ENCODE data around the gene PBX1. TPM values are rescaled to one million over a fixed set of nuclear protein-coding genes. Genes with fewer than 3 reads are reported as not detected.

Gene PBX1
- total RNA-seq, 4 donors from 2014 or later = 15.2 to 48.6 (median 23.5) TPM

DNA sequence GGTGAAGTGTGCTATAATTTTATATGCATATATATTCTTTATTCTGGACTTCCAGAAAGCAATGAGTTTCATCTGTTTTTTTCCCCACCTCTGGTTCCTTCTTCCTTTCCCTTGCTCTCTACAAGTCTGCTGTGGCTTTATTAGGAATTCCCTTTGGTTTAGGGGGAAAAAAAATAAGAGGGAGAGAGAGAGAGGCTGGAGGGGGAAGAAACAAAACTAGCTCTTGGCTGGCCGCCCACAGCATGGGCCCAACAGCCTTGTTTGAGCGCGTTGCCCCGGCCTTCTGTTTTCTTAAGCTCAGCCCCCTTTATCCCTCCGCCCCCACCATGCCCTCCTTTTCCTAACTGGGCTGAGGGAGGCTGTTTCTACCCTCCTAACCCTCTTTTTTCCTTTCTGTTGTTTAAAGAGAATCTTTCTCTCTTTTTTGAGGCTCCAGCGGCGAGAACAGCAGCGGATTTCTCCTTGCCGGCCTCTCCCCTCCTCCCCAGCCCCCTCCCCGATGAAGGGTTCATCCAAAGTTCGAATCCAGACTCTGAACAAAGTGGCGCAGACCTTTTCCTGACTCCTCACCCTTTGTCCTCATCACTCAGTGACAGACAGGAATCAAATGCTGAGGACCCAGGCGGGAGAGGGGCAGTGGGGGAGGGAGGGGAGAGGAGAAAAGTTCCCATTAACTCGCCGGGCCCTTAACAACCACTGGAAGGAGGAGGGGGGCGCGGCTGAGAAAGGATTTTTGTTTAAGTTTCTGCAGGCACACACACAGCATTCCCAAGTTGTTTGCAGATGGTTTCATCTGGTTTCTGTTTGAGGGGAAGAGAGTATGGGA is 29.7 kb downstream of the PBX1 start:
- DNase-seq = no peak

DNA sequence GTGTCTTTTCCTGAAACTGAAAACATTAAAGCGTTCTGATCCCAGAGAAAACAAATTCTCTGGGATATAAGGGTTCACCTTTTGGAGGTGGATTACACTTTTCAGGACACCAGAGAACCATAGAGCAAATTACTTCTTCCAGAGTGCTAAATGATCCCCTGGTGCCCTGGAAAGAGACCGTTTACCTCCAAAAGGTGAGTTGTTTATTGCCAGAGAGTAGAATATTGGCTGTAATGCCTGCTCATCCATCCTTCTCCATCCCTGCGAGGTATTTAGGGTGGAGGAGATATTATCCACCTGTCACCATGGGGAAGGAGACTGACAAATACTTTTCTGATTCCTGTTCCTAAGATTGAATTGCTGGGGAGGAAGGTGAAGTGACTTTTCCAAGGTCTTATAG is 30.4 kb downstream of the PBX1 start:
- Histone ChIP-seq H3K4me1 (peaks cover 5 to 73% (median 6%) of the 10 kb centered on the region in 3 donors), H3K4me3 (peak overlapping the region in 3 of 4 donors; percentile 30 to 43 (median 32)), H3K9me3 (no peaks in the 10 kb centered on the region), H3K27ac (peak overlapping the region; percentile 51 to 85 (median 80)), H3K27me3 (no peaks in the 10 kb centered on the region), H3K36me3 (peaks cover 0 to 22% (median 0%) of the 10 kb centered on the region in 3 donors)
- intact Hi-C loops (cut with DNase I) = no loop called here
- WGBS, 2 donors = 37 to 53% methylated on average over 3 of the region's 3 CpGs
- DNase-seq = no peak
- TF ChIP-seq, protein P1, sequence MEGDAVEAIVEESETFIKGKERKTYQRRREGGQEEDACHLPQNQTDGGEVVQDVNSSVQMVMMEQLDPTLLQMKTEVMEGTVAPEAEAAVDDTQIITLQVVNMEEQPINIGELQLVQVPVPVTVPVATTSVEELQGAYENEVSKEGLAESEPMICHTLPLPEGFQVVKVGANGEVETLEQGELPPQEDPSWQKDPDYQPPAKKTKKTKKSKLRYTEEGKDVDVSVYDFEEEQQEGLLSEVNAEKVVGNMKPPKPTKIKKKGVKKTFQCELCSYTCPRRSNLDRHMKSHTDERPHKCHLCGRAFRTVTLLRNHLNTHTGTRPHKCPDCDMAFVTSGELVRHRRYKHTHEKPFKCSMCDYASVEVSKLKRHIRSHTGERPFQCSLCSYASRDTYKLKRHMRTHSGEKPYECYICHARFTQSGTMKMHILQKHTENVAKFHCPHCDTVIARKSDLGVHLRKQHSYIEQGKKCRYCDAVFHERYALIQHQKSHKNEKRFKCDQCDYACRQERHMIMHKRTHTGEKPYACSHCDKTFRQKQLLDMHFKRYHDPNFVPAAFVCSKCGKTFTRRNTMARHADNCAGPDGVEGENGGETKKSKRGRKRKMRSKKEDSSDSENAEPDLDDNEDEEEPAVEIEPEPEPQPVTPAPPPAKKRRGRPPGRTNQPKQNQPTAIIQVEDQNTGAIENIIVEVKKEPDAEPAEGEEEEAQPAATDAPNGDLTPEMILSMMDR (IDR thresholded peaks at IDR 0.05) = no peak
- no peak for TF ChIP-seq POLR2A (IDR thresholded peaks at IDR 0.05)

More for the DNA sequence above, 29.7 kb downstream of the PBX1 start:
- Histone ChIP-seq H3K36me3 (peaks cover 0 to 18% (median 0%) of the 10 kb centered on the region in 3 donors), H3K4me1 (peaks cover 5 to 75% (median 6%) of the 10 kb centered on the region in 3 donors), H3K27me3 (no peaks in the 10 kb centered on the region), H3K27ac (peak overlapping the region; percentile 51 to 85 (median 80)), H3K4me3 (peak overlapping the region in 3 of 4 donors; percentile 30 to 43 (median 32)), H3K9me3 (no peaks in the 10 kb centered on the region)
- intact Hi-C loops (cut with DNase I) = no loop called here
- TF ChIP-seq, protein P1 (IDR thresholded peaks at IDR 0.05) = no peak
- no peak for TF ChIP-seq POLR2A (IDR thresholded peaks at IDR 0.05)
- 30 to 42% methylated on average over 13 to 16 of the region's 17 CpGs for WGBS, 2 donors

DNA sequence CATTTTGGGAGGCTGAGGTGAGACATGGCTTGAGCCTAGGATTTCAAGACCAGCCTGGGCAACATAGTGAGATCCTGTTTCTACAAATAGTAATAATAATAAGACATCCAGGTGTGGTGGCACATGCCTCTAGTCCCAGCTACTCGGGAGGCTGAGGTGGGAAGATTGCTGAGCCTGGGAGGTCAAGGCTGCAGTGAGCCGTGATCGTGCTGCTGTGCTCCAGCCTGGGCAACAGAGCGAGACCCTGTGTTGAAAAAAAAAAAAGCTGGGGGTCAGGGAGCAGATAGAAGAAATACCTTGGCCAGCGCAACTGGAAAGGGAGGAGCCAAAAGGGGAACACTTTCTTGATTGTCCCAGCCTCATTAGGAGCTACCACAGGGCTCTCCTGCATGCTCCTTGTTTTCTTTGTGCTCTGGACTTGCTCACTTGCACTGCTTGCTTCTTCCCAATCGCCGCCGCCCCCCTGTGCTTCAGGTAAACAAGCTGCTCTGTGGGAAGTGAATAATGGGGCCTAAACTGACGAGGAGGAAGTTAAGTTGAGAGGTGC is 31.1 kb downstream of the PBX1 start:
- DNase-seq = no peak
- H3K4me3 ChIP-seq = no peak overlapping the region
- WGBS, 2 donors = 75 to 78% methylated on average over 9 of the region's 9 CpGs
- H3K9me3 ChIP-seq = no peaks in the 10 kb centered on the region
- TF ChIP-seq, protein P1 (IDR thresholded peaks at IDR 0.05) = no peak
- no peak for TF ChIP-seq POLR2A (IDR thresholded peaks at IDR 0.05)
- peaks cover 0 to 22% (median 0%) of the 10 kb centered on the region in 3 donors for H3K36me3 ChIP-seq
- no peaks in the 10 kb centered on the region for H3K27me3 ChIP-seq
- peak overlapping the region in 3 of 4 donors; percentile 78 to 85 (median 83) for H3K27ac ChIP-seq
- intact Hi-C loops (cut with DNase I) = no loop called here
- H3K4me1 ChIP-seq = peaks cover 5 to 69% (median 6%) of the 10 kb centered on the region in 3 donors

DNA sequence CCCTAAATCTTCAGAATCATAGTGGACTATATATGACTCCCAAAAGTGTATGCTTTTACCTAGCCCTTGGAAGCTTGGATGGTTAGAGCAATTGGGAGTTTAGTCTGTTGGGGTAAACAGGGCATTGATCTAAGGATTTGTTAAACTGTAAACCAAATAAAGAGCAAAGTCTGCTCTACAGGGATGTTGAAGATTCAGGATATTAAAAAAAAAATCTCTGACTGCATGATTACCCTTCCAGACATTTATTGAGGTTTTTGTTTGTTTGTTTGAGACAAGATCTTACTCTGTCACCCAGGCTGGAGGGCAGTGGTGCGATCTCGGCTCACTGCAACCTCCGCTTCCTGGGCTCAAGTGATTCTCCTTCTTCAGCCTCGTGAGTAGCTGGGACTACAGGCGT is 31.6 kb downstream of the PBX1 start:
- no peaks in the 10 kb centered on the region for H3K9me3 ChIP-seq
- H3K36me3 ChIP-seq = peaks cover 0 to 22% (median 0%) of the 10 kb centered on the region in 3 donors
- 59 to 88% methylated on average over 5 of the region's 5 CpGs for WGBS, 2 donors
- no peak overlapping the region for H3K4me3 ChIP-seq
- H3K27ac ChIP-seq = peak overlapping the region in 3 of 4 donors; percentile 56 to 85 (median 78)
- no peaks in the 10 kb centered on the region for H3K27me3 ChIP-seq
- H3K4me1 ChIP-seq = peaks cover 5 to 69% (median 6%) of the 10 kb centered on the region in 3 donors
- intact Hi-C loops (cut with DNase I) = no loop called here
- no peak for DNase-seq
- TF ChIP-seq POLR2A (IDR thresholded peaks at IDR 0.05) = no peak
- TF ChIP-seq, protein P1 (IDR thresholded peaks at IDR 0.05) = no peak

DNA sequence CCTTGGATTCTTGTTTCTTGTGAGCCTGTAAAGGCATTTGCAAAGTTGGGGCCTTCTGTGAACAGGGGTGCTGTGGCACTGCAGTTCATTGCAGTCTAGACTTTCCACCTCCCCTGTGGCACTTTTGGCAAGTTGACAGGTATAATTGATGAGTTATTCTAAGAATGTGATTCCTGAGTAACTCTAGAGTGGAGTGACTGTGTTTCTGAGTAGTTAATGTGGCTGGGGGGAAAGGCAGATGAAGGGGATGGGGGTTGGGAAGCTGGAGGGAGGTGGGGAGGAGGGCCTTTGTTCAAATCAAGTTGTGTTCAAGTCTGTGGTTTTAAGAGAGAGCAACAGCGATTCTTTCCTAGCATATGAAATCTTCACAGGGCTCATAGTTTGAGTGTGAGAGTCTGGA is 32.9 kb downstream of the PBX1 start:
- peak overlapping the region in 3 of 4 donors; percentile 36 to 85 (median 49) for H3K27ac ChIP-seq
- H3K4me3 ChIP-seq = no peak overlapping the region
- DNase-seq = no peak
- peaks cover 5 to 69% (median 6%) of the 10 kb centered on the region in 3 donors for H3K4me1 ChIP-seq
- H3K9me3 ChIP-seq = no peaks in the 10 kb centered on the region
- H3K27me3 ChIP-seq = no peaks in the 10 kb centered on the region
- 53 to 92% methylated on average over 1 of the region's 1 CpG for WGBS, 2 donors
- TF ChIP-seq, protein P1 (IDR thresholded peaks at IDR 0.05) = no peak
- no peak for TF ChIP-seq POLR2A (IDR thresholded peaks at IDR 0.05)
- peaks cover 0 to 22% (median 0%) of the 10 kb centered on the region in 3 donors for H3K36me3 ChIP-seq
- intact Hi-C loops (cut with DNase I) = no loop called here

All from esophagus squamous epithelium (tissue), 5 donors.